WI38 (cell line): ENCODE measurements around the gene ASRGL1.

Source experiments
- H3K4me3 ChIP-seq: 2 replicates; pipeline ENCODE4 v1.5.1; 2011; ENCODE audit warnings: low read depth, mild to moderate bottlenecking, control low read depth, low read length
- CTCF ChIP-seq: IDR thresholded peaks from 2 replicates; pipeline ENCODE4 v1.5.1; 2012; ENCODE audit warnings: low read depth, mild to moderate bottlenecking, control low read depth, low read length

Gene ASRGL1

GRCh38 chr11:62430425-62430824 is 93.2 kb downstream of the ASRGL1 start:
- H3K4me3 ChIP-seq: peak overlapping the region; percentile 27; the same call in 1 of the 2 replicates
- no peak for TF ChIP-seq CTCF

GRCh38 chr11:62431171-62431901 is 94.1 kb downstream of the ASRGL1 start:
- peak overlapping the region; percentile 27 for H3K4me3 ChIP-seq
- TF ChIP-seq CTCF: no peak

GRCh38 chr11:62432695-62433094 is 95.4 kb downstream of the ASRGL1 start:
- no peak overlapping the region for H3K4me3 ChIP-seq
- TF ChIP-seq CTCF: no peak

GRCh38 chr11:62433141-62433903 is 96.1 kb downstream of the ASRGL1 start:
- H3K4me3 ChIP-seq: no peak overlapping the region
- no peak for TF ChIP-seq CTCF

- no peak overlapping the region for H3K4me3 ChIP-seq
- TF ChIP-seq CTCF: no peak
Observed at GRCh38 chr11:62433904-62434276, 96.6 kb downstream of the ASRGL1 start.

GRCh38 chr11:62435846-62436660 is 98.8 kb downstream of the ASRGL1 start:
- TF ChIP-seq CTCF: no peak
- no peak overlapping the region for H3K4me3 ChIP-seq

- no peak overlapping the region for H3K4me3 ChIP-seq
- TF ChIP-seq CTCF: no peak
Observed at GRCh38 chr11:62437616-62438015, 100.4 kb downstream of the ASRGL1 start.
